OCI-LY3 (cell line): ENCODE measurements around the gene ACSBG1.
"Not testable (repeated sequence)": the region's sequence is repeated elsewhere in the genome, so short reads cannot be mapped to it uniquely, and the experiment has no call there.

Experiments used
- H2AFZ ChIP-seq: fragments of 200-600, 300-600 bp; shearing (Covaris generic); 2 replicates; pipeline ENCODE4 v1.6.0; 2014; ENCODE audit warnings: antibody characterized with exemption, low read depth, low read length
- H3K27ac ChIP-seq: fragments of 200-600, 300-600 bp; sonication (generic); 2 replicates; pipeline ENCODE4 v1.5.1; 2014; ENCODE audit warnings: mild to moderate bottlenecking, low read length, moderate library complexity, mixed read lengths
- H3K27me3 ChIP-seq: fragments of 200-600, 300-600 bp; sonication (generic); 2 replicates; pipeline ENCODE4 v1.6.1; 2014; ENCODE audit warnings: low read depth, low read length, mixed read lengths
- H3K36me3 ChIP-seq: fragments of 200-600, 300-600 bp; sonication (generic); replicated peaks from 2 replicates; pipeline ENCODE3; 2014; ENCODE audit warnings: low read depth, low read length, mixed read lengths
- H3K4me1 ChIP-seq: fragments of 300-600, 200-600 bp; sonication (generic); 2 replicates; pipeline ENCODE4 v1.6.1; 2014; ENCODE audit warnings: low read length, mixed read lengths
- H3K4me2 ChIP-seq: fragments of 200-600, 300-600 bp; sonication (generic); 2 replicates; pipeline ENCODE4 v1.6.1; 2014; ENCODE audit warnings: low read length, mixed read lengths
- H3K4me3 ChIP-seq: fragments of 300-600, 200-600 bp; sonication (generic); 2 replicates; pipeline ENCODE4 v1.5.1; 2014; ENCODE audit warnings: antibody characterized with exemption, mild to moderate bottlenecking, low read length, moderate library complexity
- H3K79me2 ChIP-seq: fragments of 300-600, 200-600 bp; shearing (Covaris generic); 2 replicates; pipeline ENCODE4 v1.6.1; 2014; ENCODE audit warnings: mild to moderate bottlenecking, low read length, mixed read lengths
- H3K9ac ChIP-seq: fragments of 300-600, 200-600 bp; shearing (Covaris generic); 2 replicates; pipeline ENCODE4 v1.6.0; 2014; ENCODE audit warnings: mild to moderate bottlenecking, low read length, moderate library complexity
- H3K9me3 ChIP-seq: fragments of 200-600, 300-600 bp; shearing (Covaris generic); 2 replicates; pipeline ENCODE4 v1.6.1; 2014; ENCODE audit warnings: low read length, mixed read lengths; ENCODE audit not compliant: insufficient read depth
- H4K20me1 ChIP-seq: fragments of 200-600, 300-600 bp; sonication (generic); 2 replicates; pipeline ENCODE4 v1.6.1; 2016; ENCODE audit warnings: low read length, mixed read lengths; ENCODE audit not compliant: insufficient read depth
- EZH2phosphoT487 ChIP-seq: fragments of 200-600 bp; shearing (Covaris generic); IDR thresholded peaks from 2 replicates; pipeline ENCODE4 v1.6.1; 2018; ENCODE audit warnings: antibody characterized with exemption, mixed run types, low read depth
- TF ChIP-seq, protein P1 (sequence below): fragments of 200-600, 300-600 bp; sonication (generic); IDR thresholded peaks from 2 replicates; pipeline ENCODE4 v1.5.1; 2014; ENCODE audit warnings: antibody characterized with exemption, low read length, low read depth

Gene ACSBG1

DNA sequence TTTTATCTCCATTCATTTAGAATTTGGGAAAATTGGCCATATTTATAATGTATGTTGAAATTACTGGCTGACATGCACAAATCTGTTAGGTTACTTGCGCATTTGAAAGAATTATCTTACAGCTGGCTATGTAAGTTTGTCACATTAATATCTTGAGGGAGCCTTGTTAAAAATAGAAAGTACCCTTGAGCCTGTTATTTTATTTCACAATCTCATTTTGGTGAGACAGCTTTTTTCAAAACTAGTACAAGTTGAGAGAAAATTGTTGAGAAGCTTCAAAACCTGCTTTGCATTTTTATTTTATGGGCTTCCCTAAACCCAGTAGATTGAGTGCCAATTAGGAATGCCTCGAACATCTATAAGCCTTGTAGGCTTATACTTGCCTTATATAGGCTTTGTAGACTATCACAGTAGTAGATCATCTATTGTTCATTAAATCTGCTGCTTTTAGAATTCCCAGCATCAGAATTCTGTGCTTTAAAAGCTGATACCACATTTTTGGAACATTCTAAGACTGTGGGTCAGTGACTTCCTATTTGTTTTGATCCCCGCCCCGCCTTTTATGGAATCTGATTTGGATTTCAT, 78.9 kb downstream of the ACSBG1 start:
- no peak for TF ChIP-seq EZH2phosphoT487
- TF ChIP-seq, protein P1, sequence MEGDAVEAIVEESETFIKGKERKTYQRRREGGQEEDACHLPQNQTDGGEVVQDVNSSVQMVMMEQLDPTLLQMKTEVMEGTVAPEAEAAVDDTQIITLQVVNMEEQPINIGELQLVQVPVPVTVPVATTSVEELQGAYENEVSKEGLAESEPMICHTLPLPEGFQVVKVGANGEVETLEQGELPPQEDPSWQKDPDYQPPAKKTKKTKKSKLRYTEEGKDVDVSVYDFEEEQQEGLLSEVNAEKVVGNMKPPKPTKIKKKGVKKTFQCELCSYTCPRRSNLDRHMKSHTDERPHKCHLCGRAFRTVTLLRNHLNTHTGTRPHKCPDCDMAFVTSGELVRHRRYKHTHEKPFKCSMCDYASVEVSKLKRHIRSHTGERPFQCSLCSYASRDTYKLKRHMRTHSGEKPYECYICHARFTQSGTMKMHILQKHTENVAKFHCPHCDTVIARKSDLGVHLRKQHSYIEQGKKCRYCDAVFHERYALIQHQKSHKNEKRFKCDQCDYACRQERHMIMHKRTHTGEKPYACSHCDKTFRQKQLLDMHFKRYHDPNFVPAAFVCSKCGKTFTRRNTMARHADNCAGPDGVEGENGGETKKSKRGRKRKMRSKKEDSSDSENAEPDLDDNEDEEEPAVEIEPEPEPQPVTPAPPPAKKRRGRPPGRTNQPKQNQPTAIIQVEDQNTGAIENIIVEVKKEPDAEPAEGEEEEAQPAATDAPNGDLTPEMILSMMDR: no peak
- peaks cover 75% of the 10 kb centered on the region for H3K79me2 ChIP-seq
- H3K9me3 ChIP-seq: no peaks in the 10 kb centered on the region
- no peak overlapping the region for H3K27ac ChIP-seq
- H3K9ac ChIP-seq: no peak overlapping the region
- H3K36me3 ChIP-seq: peaks cover 61% of the 10 kb centered on the region
- peaks cover 17% of the 10 kb centered on the region for H4K20me1 ChIP-seq
- H2AFZ ChIP-seq: no peak overlapping the region
- no peaks in the 10 kb centered on the region for H3K27me3 ChIP-seq
- H3K4me2 ChIP-seq: no peak overlapping the region
- peaks cover 24% of the 10 kb centered on the region for H3K4me1 ChIP-seq
- no peak overlapping the region for H3K4me3 ChIP-seq

DNA sequence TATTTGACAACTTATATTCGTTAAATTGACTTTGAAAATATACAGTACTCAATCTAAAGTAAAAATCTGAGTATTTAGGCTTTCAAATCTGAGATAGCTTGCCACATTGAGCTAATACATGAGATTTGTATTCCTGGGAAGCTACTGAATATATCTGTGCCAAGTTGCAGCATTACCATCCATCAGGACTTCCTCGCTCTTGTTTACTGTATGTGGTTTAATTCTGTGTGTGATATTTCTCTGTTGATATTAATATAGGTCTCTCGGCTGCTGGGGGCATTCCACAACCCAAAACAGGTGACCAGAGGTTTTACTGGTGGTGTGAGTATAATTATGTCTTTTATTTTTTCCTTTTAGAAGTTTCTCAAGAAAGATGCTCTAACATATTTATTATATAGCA, 79.4 kb downstream of the ACSBG1 start:
- Histone ChIP-seq H3K9me3 (no peaks in the 10 kb centered on the region), H3K4me3 (no peak overlapping the region), H3K79me2 (peaks cover 80% of the 10 kb centered on the region), H3K27ac (no peak overlapping the region), H2AFZ (no peak overlapping the region), H3K9ac (no peak overlapping the region), H4K20me1 (peaks cover 22% of the 10 kb centered on the region), H3K36me3 (peaks cover 62% of the 10 kb centered on the region), H3K27me3 (no peaks in the 10 kb centered on the region), H3K4me1 (peaks cover 27% of the 10 kb centered on the region), H3K4me2 (no peak overlapping the region)
- no peak for TF ChIP-seq EZH2phosphoT487
- TF ChIP-seq, protein P1: no peak

DNA sequence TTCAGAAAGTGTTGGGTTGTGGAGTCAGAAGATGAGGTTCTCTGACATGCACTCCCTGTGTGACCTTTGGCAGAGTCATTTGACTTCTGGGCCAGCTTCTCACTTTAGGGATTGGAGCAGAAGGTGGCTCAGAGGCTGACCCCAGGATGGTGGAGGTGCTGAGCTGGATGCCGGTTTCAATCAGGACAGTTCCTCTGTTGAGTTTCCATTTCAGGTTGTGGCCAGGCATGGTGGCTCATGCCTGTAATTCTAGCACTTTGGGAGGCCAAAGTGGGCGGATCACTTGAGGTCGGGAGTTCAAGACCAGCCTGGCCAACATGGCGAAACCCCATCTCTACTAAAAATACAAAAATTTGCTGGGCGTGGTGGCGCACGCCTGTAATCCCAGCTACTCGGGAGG, 83.3 kb downstream of the ACSBG1 start:
- not testable (repeated sequence) for H2AFZ ChIP-seq, H3K27me3 ChIP-seq, H3K9me3 ChIP-seq
- H3K27ac ChIP-seq: peak overlapping the region; percentile 43
- H3K36me3 ChIP-seq: peaks cover 41% of the 10 kb centered on the region
- H4K20me1 ChIP-seq: peaks cover 26% of the 10 kb centered on the region
- peak overlapping the region; percentile 88 for H3K9ac ChIP-seq
- peak overlapping the region; percentile 89 for H3K4me3 ChIP-seq
- H3K4me1 ChIP-seq: peaks cover 33% of the 10 kb centered on the region
- peaks cover 68% of the 10 kb centered on the region for H3K79me2 ChIP-seq
- peak overlapping the region; percentile 90 for H3K4me2 ChIP-seq

DNA sequence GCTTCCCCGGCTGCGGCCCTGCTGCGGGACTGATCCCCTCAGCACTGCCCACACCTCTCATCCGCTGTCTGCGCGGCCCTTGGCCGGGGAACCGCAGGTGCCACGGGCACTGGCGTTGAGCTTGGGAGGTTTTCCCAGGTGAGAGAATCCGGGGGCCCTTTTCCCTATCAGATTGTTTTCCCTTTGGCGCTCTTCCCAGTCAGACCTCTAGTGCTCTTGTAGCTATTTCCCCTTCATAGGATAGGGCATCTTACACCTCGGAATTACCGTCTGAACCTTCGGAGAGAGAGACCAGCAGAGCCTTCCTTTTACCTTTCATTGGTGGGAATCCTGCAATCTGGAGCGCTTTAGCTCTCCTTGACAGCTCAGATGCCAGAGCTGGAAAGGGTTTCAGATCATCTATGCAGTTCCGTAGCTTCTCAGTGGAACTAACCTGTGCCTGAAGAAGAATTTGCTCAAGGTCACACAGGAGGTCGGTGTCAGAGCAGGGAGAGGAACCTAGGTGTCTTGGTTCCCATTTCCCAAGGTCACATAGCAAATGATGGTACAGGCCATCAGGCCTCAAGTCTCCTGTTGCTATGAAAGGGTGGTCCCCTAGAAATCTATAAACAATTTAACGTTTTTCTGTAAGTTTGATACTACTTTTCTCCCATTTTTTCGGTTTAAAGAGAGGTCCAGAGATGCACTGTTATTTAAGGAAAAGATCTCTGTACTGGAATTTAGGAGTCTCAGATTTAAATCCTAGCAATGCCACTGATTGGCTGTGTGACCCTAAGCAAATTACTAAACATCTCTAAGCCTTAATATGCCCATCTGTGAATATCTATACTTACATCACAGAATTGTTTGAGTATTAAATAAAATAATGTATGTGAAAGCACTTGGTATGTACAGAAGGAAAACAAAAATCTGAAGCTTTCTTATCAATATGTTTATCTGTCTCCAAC, 84.3 kb downstream of the ACSBG1 start:
- H3K36me3 ChIP-seq: peaks cover 31% of the 10 kb centered on the region
- H3K4me3 ChIP-seq: peak overlapping the region; percentile 89
- H3K4me1 ChIP-seq: peaks cover 33% of the 10 kb centered on the region
- peaks cover 26% of the 10 kb centered on the region for H4K20me1 ChIP-seq
- peak overlapping the region; percentile 90 for H3K4me2 ChIP-seq
- H3K27ac ChIP-seq: peak overlapping the region; percentile 43
- no peaks in the 10 kb centered on the region for H3K9me3 ChIP-seq
- TF ChIP-seq, protein P1: no peak
- TF ChIP-seq EZH2phosphoT487: no peak
- H2AFZ ChIP-seq: no peak overlapping the region
- H3K27me3 ChIP-seq: no peaks in the 10 kb centered on the region
- H3K9ac ChIP-seq: peak overlapping the region; percentile 88
- H3K79me2 ChIP-seq: peaks cover 58% of the 10 kb centered on the region
